HG03060 (cell line): ENCODE measurements around the gene ACOX3.
"Not testable (repeated sequence)": the region's sequence is repeated elsewhere in the genome, so short reads cannot be mapped to it uniquely, and the experiment has no call there.

Source experiments
- ATAC-seq: cut with Tn5 transposase; IDR thresholded peaks from one replicate; pipeline ENCODE4 v1.9.1; 2021; ENCODE audit warnings: low read depth, moderate number of reproducible peaks; ENCODE audit not compliant: unreplicated experiment

ACOX3 gene

DNA sequence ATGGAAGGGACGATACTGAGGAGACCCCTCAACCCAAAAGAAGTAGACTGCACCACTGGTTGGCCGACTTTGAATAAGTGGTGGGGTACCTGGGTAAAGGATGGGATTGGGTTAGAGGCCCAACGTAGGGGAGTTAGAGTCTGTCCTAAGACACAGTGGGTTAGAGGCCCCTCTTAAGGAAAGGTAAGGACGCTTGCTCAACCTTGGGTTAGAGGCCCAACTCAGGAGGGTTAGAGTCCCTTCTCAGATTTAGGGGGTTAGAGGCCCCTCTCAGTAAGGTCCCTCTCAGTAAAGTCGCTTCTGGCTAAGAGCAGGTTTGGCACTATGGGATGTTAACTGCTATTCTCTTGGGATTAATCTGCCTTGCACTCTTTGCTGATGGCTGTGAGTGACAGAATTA, 81.3 kb downstream of the ACOX3 start:
- ATAC-seq, result no peak

DNA sequence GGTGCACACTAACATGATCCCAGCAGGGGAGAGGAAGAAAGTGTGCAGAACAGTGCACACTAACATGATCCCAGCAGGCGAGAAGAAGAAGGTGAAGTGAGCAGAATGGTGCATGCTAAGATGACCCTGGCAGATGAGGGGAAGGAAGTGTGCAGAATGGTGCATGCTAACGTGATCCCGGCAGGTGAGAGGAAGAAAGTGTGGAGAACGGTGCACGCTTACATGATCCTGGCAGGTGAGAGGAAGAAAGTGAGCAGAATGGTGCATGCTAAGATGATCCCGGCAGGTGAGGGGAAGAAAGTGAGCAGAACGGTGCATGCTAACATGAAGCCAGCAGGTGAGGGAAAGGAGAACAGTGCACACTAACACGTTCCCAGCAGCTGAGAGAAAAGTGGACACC, 83.7 kb downstream of the ACOX3 start:
- no peak for ATAC-seq

- no peak for ATAC-seq
Observed at GRCh38 chr4:8355864-8356565, 84.5 kb downstream of the ACOX3 start.

DNA sequence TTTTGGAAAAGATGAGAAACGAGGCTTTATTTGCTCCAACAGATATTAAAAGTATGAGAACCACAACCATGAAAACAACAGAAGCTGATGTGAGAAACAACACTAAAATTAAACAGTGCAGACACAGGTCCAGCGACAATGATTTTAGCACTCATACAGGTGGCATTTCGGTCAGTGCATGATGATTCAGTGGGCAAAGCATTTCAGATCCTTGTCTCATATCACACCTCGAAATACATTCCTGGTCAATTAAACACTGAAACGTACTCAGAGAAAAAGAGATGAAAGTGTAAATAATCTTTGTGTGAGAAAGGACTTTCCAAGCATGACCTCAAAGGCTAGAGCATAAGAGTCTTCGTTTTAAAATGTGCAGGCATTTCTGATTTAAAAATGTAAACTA, 85.2 kb downstream of the ACOX3 start:
- no peak for ATAC-seq

DNA sequence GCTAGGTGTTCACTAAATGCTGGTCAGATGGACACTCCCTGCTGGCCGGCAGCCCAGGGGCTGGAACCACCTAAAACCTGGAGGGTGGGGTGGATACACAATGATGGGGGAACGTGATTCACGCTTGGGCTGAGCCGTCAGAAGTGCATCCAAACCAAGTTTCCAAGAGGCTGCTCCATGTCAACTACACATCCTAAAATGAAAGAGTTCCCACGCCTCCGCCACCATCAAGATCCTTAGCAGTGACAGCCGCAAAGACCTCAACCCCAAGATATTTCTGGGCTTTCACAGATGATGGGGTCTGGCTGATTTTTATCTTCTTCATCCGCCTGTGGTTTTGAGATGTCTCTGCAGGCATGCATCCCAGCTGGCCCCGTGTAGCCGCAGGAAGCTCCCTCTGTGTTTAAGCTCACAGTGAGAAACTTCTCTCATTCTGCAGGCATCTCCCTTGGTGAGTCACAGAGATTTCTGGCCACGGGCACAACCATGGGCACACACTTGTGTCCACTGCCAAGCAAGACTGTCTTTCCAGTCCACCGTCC, 86.5 kb downstream of the ACOX3 start:
- ATAC-seq, result no peak

GRCh38 chr4:8353158-8353669, 87.3 kb downstream of the ACOX3 start:
- no peak for ATAC-seq

- ATAC-seq, result no peak
Observed at GRCh38 chr4:8352368-8353157, 88.0 kb downstream of the ACOX3 start.

GRCh38 chr4:8351931-8352367, 88.6 kb downstream of the ACOX3 start:
- ATAC-seq, result no peak

DNA sequence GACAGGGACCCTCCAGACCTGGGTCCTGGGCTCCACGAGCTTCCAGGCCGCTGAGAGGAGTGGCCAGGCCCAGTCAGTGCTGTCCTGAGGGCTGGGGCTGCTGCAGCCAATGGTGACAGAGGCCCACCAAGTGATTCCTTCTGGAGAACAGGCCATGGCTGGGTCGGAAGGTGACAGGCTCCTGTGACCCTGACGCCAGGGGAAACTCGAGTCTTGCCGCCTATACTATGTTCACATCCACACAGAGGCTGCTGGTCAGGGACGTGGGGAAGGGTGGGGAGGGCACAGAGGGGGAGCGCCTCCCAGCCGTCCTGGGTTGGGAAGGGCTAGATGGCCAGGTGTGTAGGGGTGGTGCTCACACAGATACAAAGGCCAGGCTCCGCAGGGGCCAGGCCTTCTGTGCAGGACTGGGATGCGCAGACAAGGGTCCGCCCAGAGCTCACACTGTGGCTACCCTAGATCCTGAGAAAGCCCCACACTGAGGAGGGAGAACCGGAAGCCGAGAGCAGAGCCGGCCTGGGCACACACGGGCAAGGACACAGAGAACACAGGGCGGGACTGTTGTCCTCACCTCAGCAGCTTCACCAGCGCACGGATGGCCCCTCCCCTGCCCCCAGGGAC, 89.6 kb downstream of the ACOX3 start:
- no peak for ATAC-seq

- ATAC-seq, result no peak
Observed at GRCh38 chr4:8350352-8350751, 90.2 kb downstream of the ACOX3 start.

DNA sequence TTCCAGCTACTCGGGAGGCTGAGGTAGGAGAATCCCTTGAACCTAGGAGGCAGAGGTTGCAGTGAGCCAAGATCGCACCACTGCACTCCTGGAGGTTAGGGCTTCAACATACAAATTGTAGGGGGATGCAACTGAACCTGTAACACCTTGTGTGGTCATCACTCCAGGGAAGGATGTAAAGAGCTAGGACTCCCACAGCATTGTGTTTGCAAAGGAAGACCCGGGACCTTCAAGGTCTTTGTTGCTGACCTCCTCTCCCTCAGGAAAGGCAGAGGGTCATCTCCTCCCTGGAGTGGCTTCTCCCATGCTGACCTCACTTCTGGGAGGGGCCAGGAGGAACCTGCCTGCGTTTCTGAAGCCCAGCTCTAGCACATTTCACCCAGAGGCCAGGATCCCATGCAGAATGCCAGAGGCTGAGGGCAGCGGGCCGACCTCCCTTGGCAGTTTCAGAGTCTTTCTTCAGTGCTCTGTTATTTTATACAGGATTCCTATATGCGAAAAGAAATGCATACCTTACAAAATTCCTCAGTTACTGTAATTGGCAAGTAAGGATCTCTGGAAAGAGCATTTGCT, 90.8 kb downstream of the ACOX3 start:
- no peak for ATAC-seq

DNA sequence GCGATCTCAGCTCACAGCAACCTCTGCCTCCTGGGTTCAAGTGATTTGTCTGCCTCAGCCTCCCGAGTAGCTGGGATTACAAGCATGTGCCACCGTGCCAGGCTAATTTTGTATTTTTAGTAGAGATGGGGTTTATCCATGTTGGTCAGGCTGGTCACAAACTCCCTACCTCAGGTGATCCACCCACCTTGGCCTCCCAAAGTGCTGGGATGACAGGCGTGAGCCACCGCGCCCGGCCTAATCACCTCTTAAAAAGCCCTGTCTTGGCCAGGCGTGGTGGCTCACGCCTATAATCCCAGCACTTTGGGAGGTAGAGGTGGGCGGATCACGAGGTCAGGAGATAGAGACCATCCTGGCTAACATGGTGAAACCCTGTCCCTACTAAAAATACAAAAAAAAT, 91.3 kb downstream of the ACOX3 start:
- ATAC-seq, result not testable (repeated sequence)

DNA sequence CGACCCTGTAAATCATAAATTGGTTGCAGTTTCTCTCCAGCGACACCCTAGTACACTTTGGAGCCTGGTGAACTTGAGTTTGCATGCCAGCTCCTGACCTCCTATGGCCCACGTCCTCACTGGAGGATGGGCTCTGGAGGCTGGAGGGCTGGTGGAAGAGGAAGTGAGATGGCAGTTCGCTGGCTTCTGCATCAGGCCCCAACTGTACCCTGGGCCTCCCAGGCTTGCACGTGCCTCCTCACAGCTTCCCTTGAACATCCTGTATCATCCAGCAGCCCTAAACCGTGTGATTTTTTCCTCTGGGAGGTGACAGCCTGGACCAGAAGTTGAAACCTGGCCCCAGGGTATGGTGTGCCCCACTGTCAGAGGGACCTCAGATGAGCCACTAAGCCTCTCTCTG, 92.5 kb downstream of the ACOX3 start:
- no peak for ATAC-seq

GRCh38 chr4:8347660-8348059, 92.9 kb downstream of the ACOX3 start:
- ATAC-seq, result no peak

DNA sequence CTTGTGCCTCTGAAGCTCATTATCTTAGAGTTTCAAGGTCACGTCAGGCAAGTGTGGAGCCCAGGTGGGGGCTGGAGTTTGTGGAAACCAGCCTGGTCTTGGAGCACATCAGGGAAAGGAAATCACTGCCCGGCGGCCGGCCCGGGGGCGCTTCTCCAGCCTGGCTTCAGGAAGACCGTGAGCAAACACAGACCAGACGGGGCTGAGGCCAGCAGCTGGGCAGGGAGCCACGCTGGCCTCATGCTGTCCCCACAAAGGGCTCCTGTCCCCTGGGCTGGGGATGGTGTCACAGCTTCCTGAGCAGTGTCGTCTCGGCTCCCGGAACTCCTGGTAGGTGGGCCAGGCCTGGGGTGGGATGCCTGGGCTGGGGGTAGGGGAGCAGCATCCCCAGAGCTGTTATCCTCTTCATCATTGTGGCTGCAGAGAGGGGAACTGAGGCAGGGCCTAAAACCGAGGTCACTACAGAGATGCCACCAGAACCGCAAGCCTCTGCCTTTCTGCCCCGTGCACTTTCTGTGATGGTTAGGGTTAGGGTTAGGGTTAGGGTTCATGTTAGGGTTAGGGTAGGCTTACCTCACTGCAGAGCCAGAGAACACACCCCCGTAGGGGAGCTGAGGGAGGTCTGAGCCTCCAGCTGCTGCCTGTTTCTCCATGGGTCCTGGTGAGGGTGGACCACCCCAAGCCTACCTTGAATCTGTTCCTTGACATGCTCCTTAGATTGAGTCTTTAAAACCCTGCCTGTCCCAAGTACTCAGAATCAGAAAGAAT, 93.5 kb downstream of the ACOX3 start:
- no peak for ATAC-seq

GRCh38 chr4:8345946-8346814, 94.3 kb downstream of the ACOX3 start:
- ATAC-seq, result no peak

GRCh38 chr4:8345053-8345945, 95.2 kb downstream of the ACOX3 start:
- ATAC-seq, result no peak

GRCh38 chr4:8344377-8344776, 96.1 kb downstream of the ACOX3 start:
- ATAC-seq, result no peak
